Measurements from ENCODE around the gene PLXNA2.

PLXNA2 gene

DNA sequence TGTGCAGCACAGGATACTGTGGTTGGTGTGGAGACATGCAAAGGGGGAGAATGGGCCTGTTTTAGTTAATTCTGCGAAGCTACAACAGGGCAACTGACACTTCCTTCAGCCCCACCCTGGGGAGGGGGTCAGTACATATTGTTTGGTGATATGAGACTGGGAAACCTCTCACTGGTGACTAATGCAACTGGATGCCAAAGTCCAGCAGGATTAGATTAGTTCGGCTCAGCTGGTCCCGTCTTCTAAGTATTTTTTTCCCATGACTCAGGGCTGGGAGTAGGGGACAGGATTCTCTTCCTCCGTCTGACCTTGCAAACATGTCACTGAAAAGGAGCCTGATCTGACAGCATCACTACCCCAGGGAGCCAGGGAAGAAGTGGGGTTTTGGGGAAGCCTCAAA is 43.0 kb downstream of the PLXNA2 start:
- H3K27me3 ChIP-seq = no peaks in the 10 kb centered on the region
- H3K9ac ChIP-seq = no peak overlapping the region
- H3K4me1 ChIP-seq = peaks cover 20% of the 10 kb centered on the region
- no peak overlapping the region for H3K4me3 ChIP-seq
- no peaks in the 10 kb centered on the region for H3K36me3 ChIP-seq
- H3K9me3 ChIP-seq = no peaks in the 10 kb centered on the region
- no peak overlapping the region for H3K27ac ChIP-seq
- no peak overlapping the region for H3K4me2 ChIP-seq
- TF ChIP-seq Cebpa-rat (IDR thresholded peaks at IDR 0.05) = no peak
- H4K20me1 ChIP-seq = no peaks in the 10 kb centered on the region

DNA sequence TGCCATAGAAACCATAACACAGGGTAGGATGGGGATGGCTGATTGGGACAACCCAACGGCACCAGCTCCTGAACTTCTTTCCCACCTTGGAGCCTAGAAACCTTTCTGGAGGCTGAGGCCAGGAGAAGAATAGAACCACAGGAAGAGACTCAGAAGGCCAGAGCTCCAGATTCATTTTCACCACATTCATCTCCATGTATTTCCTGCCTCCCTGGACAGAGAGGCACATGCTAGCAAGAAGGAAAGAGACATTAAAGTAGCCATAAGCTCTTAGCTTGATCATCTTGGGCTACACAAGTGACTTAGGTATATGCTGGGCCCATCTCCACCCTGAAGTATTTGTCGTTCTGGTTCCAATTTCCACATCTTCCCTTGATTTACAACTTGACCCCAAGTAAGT is 44.1 kb downstream of the PLXNA2 start:
- no peak for TF ChIP-seq Cebpa-rat (IDR thresholded peaks at IDR 0.05)
- H3K9me3 ChIP-seq = no peaks in the 10 kb centered on the region

DNA sequence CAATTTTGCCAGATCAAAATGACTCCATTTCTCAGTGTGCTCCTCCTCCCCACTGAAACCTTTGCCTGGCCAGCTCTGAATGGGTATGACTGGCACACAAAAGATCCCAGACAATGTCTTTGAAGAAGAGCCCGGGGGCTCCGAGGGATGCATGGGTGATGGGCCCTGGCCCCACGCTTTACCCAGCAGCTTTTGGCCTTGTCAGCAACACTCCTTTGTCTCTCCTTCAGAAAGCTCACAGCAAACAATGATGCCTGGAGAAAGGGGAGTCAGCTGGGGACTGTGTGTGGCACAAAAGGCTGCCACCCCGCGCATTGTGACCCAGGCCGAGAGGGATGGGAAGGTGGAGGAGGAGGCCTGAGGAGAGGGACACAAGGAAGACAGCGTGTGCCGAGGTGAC is 45.9 kb downstream of the PLXNA2 start:
- Histone ChIP-seq H4K20me1 (no peaks in the 10 kb centered on the region), H3K4me2 (no peak overlapping the region), H3K9me3 (no peaks in the 10 kb centered on the region), H3K9ac (no peak overlapping the region), H3K36me3 (no peaks in the 10 kb centered on the region), H3K4me1 (no peaks in the 10 kb centered on the region), H3K27me3 (no peaks in the 10 kb centered on the region), H3K4me3 (no peak overlapping the region), H3K27ac (no peak overlapping the region)
- no peak for TF ChIP-seq Cebpa-rat (IDR thresholded peaks at IDR 0.05)

More for the DNA sequence above, 44.1 kb downstream of the PLXNA2 start:
- H3K4me2 ChIP-seq = no peak overlapping the region
- no peaks in the 10 kb centered on the region for H3K27me3 ChIP-seq
- H3K4me1 ChIP-seq = peaks cover 16% of the 10 kb centered on the region
- no peaks in the 10 kb centered on the region for H3K36me3 ChIP-seq
- no peak overlapping the region for H3K27ac ChIP-seq
- H3K4me3 ChIP-seq = no peak overlapping the region
- H4K20me1 ChIP-seq = no peaks in the 10 kb centered on the region
- H3K9ac ChIP-seq = no peak overlapping the region

DNA sequence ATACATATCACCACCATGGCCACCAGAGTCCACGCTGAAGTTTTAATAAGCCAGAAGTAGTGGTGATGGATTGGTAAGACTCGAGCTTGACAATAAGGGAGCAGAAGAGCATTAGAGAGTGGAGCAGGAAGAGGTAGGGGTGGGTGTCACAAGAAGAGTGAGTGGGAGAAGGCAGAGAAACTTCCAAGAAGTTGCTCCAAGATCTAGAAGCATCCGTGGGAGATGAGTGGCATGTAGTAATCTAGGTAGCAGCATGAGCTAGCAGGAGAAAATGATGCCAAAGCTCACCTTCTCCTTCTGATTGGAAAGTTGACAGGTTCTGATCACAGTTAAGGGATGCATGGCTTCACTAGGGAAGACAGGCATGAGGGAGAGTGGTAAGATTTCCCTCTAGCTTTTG is 49.2 kb downstream of the PLXNA2 start:
- Histone ChIP-seq H3K4me1 (no peaks in the 10 kb centered on the region; the same call in 1 of the 2 replicates), H3K27me3 (no peaks in the 10 kb centered on the region), H3K36me3 (no peaks in the 10 kb centered on the region), H3K9ac (no peak overlapping the region), H3K9me3 (no peaks in the 10 kb centered on the region), H3K4me3 (no peak overlapping the region), H3K4me2 (no peak overlapping the region), H3K27ac (no peak overlapping the region), H4K20me1 (no peaks in the 10 kb centered on the region)
- no peak for TF ChIP-seq Cebpa-rat (IDR thresholded peaks at IDR 0.05)

DNA sequence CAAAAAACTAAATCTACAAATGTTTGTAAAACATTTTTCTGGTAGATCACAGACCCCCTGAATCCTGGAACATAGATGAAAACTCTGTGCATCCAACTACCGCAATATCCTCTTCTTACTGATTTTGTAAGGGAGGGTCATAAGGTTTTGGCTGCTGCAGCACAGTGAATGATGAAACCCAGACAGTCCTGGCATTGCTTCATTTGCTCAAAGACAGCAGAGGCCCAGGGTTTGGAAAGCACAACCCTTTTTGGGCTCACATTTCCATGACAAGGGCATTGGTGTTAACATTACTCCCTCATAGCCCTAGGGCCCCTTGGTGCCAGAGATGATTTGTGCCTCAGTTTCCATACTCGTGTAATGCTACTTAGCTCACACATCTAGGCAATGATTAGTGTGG is 51.2 kb downstream of the PLXNA2 start:
- no peaks in the 10 kb centered on the region for H4K20me1 ChIP-seq
- peaks cover 13% of the 10 kb centered on the region for H3K4me1 ChIP-seq
- H3K27ac ChIP-seq = no peak overlapping the region
- H3K4me2 ChIP-seq = no peak overlapping the region
- H3K4me3 ChIP-seq = no peak overlapping the region
- no peaks in the 10 kb centered on the region for H3K27me3 ChIP-seq
- no peak overlapping the region for H3K9ac ChIP-seq
- H3K9me3 ChIP-seq = no peaks in the 10 kb centered on the region
- no peak for TF ChIP-seq Cebpa-rat (IDR thresholded peaks at IDR 0.05)
- no peaks in the 10 kb centered on the region for H3K36me3 ChIP-seq

DNA sequence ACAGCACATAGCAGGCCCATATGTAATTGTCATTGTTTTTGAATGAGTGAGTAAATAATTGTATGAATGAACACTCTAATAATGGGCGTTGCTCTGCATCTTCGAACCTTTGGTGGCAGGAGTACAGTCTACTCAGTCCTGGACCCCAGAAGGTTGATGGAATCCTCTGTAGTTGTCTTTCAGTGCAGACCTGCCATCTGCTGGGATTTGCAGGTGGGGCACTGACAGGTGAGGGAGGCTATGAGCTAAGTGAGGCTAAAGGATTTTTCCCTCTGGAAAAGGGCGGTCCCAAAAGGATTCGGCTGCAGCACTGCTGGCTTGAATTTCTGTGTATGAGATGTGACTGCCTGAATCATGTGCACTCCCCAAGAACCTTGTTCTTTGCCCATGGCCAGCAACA is 53.4 kb downstream of the PLXNA2 start:
- Histone ChIP-seq H3K36me3 (no peaks in the 10 kb centered on the region), H3K4me3 (no peak overlapping the region), H3K27me3 (no peaks in the 10 kb centered on the region), H3K27ac (no peak overlapping the region), H3K9ac (no peak overlapping the region), H3K4me1 (peaks cover 13% of the 10 kb centered on the region), H3K9me3 (no peaks in the 10 kb centered on the region), H4K20me1 (no peaks in the 10 kb centered on the region), H3K4me2 (no peak overlapping the region)
- no peak for TF ChIP-seq Cebpa-rat (IDR thresholded peaks at IDR 0.05)

DNA sequence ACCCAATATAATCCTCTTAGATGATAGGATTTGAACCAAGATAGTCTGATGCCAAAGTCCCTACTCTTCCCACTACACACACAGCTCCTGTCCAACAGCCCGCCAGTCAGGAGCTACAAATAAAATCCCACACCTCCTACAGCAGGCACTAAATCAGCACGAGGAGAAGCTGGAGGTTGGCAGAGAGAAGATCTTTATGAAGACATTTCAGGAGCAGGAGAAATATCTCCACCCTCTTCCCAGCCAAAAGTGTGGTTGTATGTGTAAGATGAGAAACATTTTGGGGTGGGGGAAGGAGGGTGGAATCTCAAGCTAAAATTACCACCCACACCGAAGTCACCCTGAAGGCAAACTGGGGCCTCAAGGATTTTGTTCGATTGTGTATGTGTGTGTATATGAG is 54.5 kb downstream of the PLXNA2 start:
- Histone ChIP-seq H3K4me1 (peaks cover 13% of the 10 kb centered on the region), H4K20me1 (no peaks in the 10 kb centered on the region), H3K4me3 (no peak overlapping the region), H3K36me3 (no peaks in the 10 kb centered on the region), H3K9ac (no peak overlapping the region), H3K27ac (no peak overlapping the region), H3K27me3 (no peaks in the 10 kb centered on the region), H3K4me2 (peak overlapping the region; percentile 23), H3K9me3 (no peaks in the 10 kb centered on the region)
- no peak for TF ChIP-seq Cebpa-rat (IDR thresholded peaks at IDR 0.05)

DNA sequence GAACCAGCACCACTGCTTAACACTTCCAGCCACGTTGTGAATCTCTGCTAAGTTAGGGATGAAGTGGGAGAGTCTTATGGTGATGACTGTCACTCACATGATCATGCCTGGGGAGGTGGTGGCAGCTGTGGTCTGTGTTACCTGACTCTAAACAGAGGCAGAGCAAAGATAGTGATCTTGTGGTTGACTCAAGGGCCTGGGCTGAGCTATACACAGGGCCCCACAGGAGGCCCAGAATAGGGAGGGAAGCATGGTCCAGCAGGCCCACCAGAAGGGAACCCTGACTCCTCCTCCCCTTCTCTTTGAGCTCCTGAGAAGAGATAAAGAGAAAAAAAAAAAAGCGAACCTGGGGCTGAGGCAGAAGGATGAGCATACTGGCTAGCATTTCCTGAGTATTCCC is 55.0 kb downstream of the PLXNA2 start:
- peak overlapping the region; percentile 23 for H3K4me2 ChIP-seq

DNA sequence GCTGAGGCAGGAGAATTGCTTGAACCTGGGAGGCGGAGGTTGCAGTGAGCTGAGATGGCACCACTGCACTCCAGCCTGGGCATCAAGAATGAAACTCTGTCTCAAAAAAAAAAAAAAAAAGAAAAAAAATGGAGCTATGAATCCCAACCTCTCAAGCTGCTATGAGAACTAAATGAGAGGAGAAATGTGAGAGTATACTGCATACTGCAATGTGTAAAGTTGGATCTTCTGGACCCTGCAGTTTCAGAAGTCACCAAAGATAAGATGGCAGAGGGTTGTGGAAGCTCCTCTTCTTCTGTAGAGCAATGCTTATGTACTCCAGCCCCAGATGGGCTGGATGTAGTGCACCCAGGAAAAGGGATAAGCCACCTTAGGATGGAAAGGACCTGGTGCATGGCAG is 55.6 kb downstream of the PLXNA2 start:
- H3K36me3 ChIP-seq = no peaks in the 10 kb centered on the region
- peaks cover 13% of the 10 kb centered on the region for H3K4me1 ChIP-seq
- H4K20me1 ChIP-seq = no peaks in the 10 kb centered on the region
- no peaks in the 10 kb centered on the region for H3K27me3 ChIP-seq
- H3K4me3 ChIP-seq = no peak overlapping the region
- H3K4me2 ChIP-seq = peak overlapping the region; percentile 23
- no peaks in the 10 kb centered on the region for H3K9me3 ChIP-seq
- no peak overlapping the region for H3K27ac ChIP-seq
- H3K9ac ChIP-seq = no peak overlapping the region
- no peak for TF ChIP-seq Cebpa-rat (IDR thresholded peaks at IDR 0.05)

More for the DNA sequence above, 55.0 kb downstream of the PLXNA2 start:
- Histone ChIP-seq H3K27ac (no peak overlapping the region), H3K9ac (no peak overlapping the region), H3K9me3 (no peaks in the 10 kb centered on the region), H3K4me1 (peaks cover 13% of the 10 kb centered on the region), H3K4me3 (no peak overlapping the region), H4K20me1 (no peaks in the 10 kb centered on the region), H3K27me3 (no peaks in the 10 kb centered on the region), H3K36me3 (no peaks in the 10 kb centered on the region)
- no peak for TF ChIP-seq Cebpa-rat (IDR thresholded peaks at IDR 0.05)

DNA sequence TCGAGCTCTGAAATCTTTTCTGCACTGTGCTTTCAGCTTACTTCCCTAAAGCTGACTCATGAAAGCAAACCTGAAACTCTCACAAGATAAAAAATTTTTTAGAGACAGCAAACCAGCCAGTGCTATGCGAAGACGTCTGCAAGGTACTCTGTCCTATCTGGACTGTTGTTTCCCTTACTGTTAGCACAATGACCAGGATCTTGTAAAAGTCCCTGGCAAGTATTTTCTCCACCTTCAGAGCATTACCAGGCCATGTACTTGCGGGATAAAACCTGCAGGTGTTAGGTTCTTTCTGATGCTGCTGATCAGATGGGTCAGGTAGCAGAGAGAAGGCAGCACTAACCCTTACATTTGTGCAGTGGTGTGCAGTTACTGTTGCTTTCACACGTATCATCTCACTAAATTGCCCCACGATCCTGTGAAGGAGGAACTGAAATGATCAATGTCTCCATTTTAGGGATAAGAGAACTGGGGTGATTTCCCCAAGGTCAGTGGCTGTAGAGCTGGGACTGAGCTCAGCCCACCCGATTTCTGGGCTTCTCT is 56.6 kb downstream of the PLXNA2 start:
- Histone ChIP-seq H3K36me3 (no peaks in the 10 kb centered on the region), H3K4me1 (peaks cover 13% of the 10 kb centered on the region), H3K9me3 (no peaks in the 10 kb centered on the region), H3K9ac (no peak overlapping the region), H4K20me1 (no peaks in the 10 kb centered on the region), H3K4me2 (no peak overlapping the region), H3K27ac (no peak overlapping the region), H3K4me3 (no peak overlapping the region), H3K27me3 (no peaks in the 10 kb centered on the region)
- TF ChIP-seq Cebpa-rat (IDR thresholded peaks at IDR 0.05) = no peak

DNA sequence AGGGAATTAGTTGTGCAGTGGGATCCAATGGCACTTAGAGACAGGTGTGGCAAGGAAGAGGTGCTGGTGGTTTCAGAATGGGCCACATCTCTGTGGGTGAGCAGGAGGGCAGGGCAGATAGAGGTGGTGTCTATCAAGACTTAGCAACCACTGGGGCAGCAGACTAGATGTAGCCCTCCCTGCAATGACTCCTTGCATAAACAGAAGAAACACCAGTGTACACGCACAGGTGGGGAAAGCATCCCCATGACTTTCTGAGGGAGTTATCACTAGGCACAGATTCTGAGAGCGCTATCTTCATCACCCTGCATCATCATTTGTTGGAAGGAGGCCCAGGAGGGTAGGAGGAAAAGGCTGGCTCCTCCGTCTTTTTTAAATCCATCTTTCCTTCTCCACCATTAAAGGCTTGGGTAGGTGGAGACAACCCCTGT is 58.4 kb downstream of the PLXNA2 start:
- TF ChIP-seq Cebpa-rat (IDR thresholded peaks at IDR 0.05) = no peak
- no peak overlapping the region for H3K4me3 ChIP-seq
- no peaks in the 10 kb centered on the region for H4K20me1 ChIP-seq
- no peak overlapping the region for H3K27ac ChIP-seq
- H3K27me3 ChIP-seq = no peaks in the 10 kb centered on the region
- no peak overlapping the region for H3K9ac ChIP-seq
- no peak overlapping the region for H3K4me2 ChIP-seq
- peaks cover 16% of the 10 kb centered on the region for H3K4me1 ChIP-seq
- H3K9me3 ChIP-seq = no peaks in the 10 kb centered on the region
- no peaks in the 10 kb centered on the region for H3K36me3 ChIP-seq
